NCI-H1417 treated with DMSO at 0.1 percent for 48 hours (cell line): Measurements from ENCODE around the gene SPA17.

Experiments
- DNase-seq: peaks from one replicate; lab custom pipeline; 2025; lab: John Stamatoyannopoulos, UW

The SPA17 gene

GRCh38 chr11:124673333-124674167, at the start of gene SPA17, which contains the start of gene SIAE:
TSS of gene SPA17 (plus strand) at chr11:124673904. CDS start at chr11:124675265, 1,361 bp downstream.
TSS of gene SIAE (minus strand) at chr11:124673739. CDS start at chr11:124673708, 31 bp downstream.
- DNase-seq, result peak; percentile 78

- no peak for DNase-seq
These were observed 48.1 kb upstream of the SPA17 start for GRCh38 chr11:124625504-124626168.

GRCh38 chr11:124627546-124627945, 46.2 kb upstream of the SPA17 start:
- no peak for DNase-seq

- DNase-seq, result no peak
These were observed 43.7 kb upstream of the SPA17 start for GRCh38 chr11:124629961-124630360.

- DNase-seq, result no peak
These were observed 40.3 kb upstream of the SPA17 start for GRCh38 chr11:124633355-124633754.

GRCh38 chr11:124635932-124636331, 37.8 kb upstream of the SPA17 start:
- DNase-seq, result no peak

GRCh38 chr11:124638500-124638899, 35.2 kb upstream of the SPA17 start:
- no peak for DNase-seq

GRCh38 chr11:124639186-124639585, 34.5 kb upstream of the SPA17 start:
- DNase-seq, result no peak

GRCh38 chr11:124640666-124641065, 33.0 kb upstream of the SPA17 start:
- DNase-seq, result no peak

GRCh38 chr11:124642628-124643027, 31.1 kb upstream of the SPA17 start:
- no peak for DNase-seq

GRCh38 chr11:124643042-124643604, 30.6 kb upstream of the SPA17 start:
- DNase-seq, result no peak

GRCh38 chr11:124643605-124644425, 29.9 kb upstream of the SPA17 start:
- no peak for DNase-seq

GRCh38 chr11:124644426-124645280, 29.1 kb upstream of the SPA17 start:
- peak; percentile 28 for DNase-seq

- DNase-seq, result no peak
These were observed 27.6 kb upstream of the SPA17 start for GRCh38 chr11:124646148-124646547.

- no peak for DNase-seq
These were observed 25.1 kb upstream of the SPA17 start for GRCh38 chr11:124648610-124649009.

- peak; percentile 52 for DNase-seq
These were observed 16.7 kb upstream of the SPA17 start for GRCh38 chr11:124656774-124657630.

GRCh38 chr11:124657904-124658303, 15.8 kb upstream of the SPA17 start:
- DNase-seq, result no peak

- no peak for DNase-seq
These were observed 15.2 kb upstream of the SPA17 start for GRCh38 chr11:124658501-124658900.

GRCh38 chr11:124658986-124659385, 14.7 kb upstream of the SPA17 start:
- DNase-seq, result no peak

- DNase-seq, result no peak
These were observed 12.2 kb upstream of the SPA17 start for GRCh38 chr11:124661553-124661952.
